Spleen (tissue), 7 donors: ENCODE measurements around the gene HEXB.
A peak's percentile ranks its signal among the peaks of the same experiment; 100 is the strongest.

Source experiments
- POLR2AphosphoS5 ChIP-seq, 3 donors: sonication (generic); formaldehyde crosslinking; IDR thresholded peaks; one replicate each; pipeline ENCODE4 v1.5.1; 2017; ENCODE audit warnings: antibody characterized with exemption in 3 of 3
- TF ChIP-seq, protein P1 (sequence below), 11 experiments: fragments of 200-600 bp in 7 of 11; fragments of 450-650 bp in 4 of 11; sonication (generic) in 4 of 11; IDR thresholded peaks in 8 of 11; conservative IDR thresholded peaks in 3 of 11; 1 replicate in 7 of 11; 2 replicates in 4 of 11; pipeline versions ENCODE4 v1.4.0 to v1.8.0; 2016 to 2021; ENCODE audit warnings: antibody characterized with exemption in 11 of 11, inconsistent platforms in 4 of 11, mild to moderate bottlenecking in 1 of 11
- donor health status: DM: no; HTN: no; CAD: no; lungs with moderate emphysema.
- donor health status: DM: no; HTN: no; CAD: no.
- donor health status: DM: no; HTN: no; CAD: no.

DNA sequence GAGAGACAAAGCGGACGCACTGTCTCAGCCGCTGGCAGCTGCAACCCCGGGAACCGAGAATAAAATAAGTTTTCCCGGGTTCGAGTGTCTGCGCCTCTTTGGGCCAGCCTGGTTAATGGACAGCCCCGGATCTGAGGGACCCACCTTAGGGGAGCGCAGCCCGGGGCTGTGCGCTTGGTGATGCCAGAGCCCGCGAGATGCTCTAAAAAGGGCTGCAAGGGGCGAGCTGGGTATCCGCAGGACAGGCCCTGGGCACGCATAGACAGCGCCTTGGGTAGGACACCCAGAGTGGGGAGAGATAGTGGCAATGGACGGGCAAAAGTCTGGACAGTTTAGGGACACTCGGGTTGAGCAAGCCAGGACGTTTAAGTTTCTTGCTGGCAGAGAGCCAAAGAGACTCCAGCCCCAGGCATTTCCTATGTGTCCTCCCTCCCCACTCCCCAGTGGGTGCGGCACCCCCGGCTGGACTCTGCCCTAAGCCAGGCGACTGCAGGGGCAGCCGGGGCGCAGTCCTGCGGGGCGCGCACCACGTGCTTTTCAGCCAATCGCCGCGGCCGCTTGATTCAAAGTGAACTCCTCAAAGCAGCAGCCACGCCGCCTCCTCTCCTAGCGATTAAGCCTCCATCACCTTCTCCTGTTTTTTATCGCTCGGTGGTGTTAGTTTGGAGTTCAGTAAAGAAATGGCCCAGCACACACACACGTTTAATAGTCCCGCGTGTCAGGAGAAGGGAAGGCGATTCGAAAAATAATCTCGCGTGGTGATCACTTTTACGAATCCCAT, 43.9 kb upstream of the HEXB start:
- TF ChIP-seq, protein P1, sequence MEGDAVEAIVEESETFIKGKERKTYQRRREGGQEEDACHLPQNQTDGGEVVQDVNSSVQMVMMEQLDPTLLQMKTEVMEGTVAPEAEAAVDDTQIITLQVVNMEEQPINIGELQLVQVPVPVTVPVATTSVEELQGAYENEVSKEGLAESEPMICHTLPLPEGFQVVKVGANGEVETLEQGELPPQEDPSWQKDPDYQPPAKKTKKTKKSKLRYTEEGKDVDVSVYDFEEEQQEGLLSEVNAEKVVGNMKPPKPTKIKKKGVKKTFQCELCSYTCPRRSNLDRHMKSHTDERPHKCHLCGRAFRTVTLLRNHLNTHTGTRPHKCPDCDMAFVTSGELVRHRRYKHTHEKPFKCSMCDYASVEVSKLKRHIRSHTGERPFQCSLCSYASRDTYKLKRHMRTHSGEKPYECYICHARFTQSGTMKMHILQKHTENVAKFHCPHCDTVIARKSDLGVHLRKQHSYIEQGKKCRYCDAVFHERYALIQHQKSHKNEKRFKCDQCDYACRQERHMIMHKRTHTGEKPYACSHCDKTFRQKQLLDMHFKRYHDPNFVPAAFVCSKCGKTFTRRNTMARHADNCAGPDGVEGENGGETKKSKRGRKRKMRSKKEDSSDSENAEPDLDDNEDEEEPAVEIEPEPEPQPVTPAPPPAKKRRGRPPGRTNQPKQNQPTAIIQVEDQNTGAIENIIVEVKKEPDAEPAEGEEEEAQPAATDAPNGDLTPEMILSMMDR (IDR thresholded peaks at IDR 0.05 in 8 of 11, conservative IDR thresholded peaks at IDR 0.05 in 3 of 11): no peak
- peak in 2 of 3 donors; percentile 55 to 71 for TF ChIP-seq POLR2AphosphoS5 (IDR thresholded peaks at IDR 0.05)
